ENCODE measurements around the gene PPHLN1.

Gene PPHLN1

GRCh38 chr12:42482041-42482747, 156.2 kb downstream of the PPHLN1 start:
- DNase-seq = no peak

DNA sequence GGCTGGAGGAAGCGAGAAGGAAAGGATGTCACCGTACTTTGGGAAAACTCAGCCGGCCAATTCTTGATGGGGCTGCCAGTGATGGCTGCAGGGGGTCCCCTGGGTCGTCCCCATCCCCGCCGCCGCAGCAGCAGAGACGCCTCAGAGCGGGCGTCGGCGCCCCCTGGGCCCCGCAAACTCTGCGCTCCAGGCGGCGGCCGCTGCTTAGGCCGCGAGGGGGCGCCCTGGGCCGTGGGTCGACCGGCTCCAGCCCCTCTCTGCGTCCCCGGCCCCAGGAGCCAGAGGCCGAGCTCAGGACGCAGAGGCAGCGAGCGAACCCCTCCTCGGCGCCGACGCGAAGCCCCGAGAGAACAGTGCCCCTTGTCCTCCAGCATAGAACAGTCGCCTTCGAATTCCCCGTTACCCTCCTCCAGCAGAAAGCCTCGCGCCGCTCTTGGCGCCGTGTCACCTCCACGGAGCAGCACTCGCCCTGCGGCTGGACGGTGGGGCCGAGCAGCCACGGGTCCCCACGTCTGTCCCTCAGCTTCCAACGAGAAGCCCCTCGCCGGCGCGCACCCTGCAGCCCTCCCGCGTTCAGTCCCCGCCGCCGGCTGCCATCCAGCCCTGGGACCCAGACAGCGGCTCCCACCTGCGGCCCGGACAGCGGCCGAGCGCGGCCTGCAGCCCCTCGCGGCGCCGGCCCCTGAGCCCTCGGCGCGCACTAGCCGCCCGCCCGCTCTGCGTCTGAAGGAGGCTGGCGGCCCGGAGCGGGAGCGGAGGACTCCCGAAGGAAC, 157.0 kb downstream of the PPHLN1 start:
- DNase-seq = peak in 47 of 51 donors; percentile 5 to 74 (median 31)

GRCh38 chr12:42483521-42483790, 157.5 kb downstream of the PPHLN1 start:
- peak in 12 of 51 donors; percentile 9 to 52 (median 24) for DNase-seq

- DNase-seq = no peak
Observed at GRCh38 chr12:42484996-42485395, 159.0 kb downstream of the PPHLN1 start.

DNA sequence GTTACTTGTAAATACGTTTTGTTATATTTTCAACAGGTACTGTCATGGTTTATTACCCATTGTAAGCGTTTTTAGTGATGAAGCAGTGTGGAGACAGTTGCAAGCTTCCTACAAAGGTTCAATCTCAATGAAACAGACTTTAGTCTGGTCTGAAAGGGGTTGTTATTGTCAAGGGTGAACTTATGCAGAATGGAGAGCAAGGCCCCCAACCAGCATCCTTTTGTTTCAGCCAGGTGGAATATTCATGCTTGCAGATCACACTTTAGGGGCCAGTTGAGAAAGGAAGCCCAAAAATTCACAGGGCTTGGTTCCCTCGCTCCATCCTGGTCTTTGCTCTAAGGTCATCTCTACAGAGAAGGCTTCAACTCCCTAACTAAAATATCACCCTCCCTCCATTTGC, 159.9 kb downstream of the PPHLN1 start:
- DNase-seq = no peak

GRCh38 chr12:42486407-42486806, 160.4 kb downstream of the PPHLN1 start:
- DNase-seq = no peak

GRCh38 chr12:42490261-42490842, 164.4 kb downstream of the PPHLN1 start:
- no peak for DNase-seq

Data from hypothalamus (tissue), 51 donors.